Measurements from ENCODE around the gene RPRD1A.
"Not testable (repeated sequence)": the region's sequence is repeated elsewhere in the genome, so short reads cannot be mapped to it uniquely, and the experiment has no call there.

Gene RPRD1A

DNA sequence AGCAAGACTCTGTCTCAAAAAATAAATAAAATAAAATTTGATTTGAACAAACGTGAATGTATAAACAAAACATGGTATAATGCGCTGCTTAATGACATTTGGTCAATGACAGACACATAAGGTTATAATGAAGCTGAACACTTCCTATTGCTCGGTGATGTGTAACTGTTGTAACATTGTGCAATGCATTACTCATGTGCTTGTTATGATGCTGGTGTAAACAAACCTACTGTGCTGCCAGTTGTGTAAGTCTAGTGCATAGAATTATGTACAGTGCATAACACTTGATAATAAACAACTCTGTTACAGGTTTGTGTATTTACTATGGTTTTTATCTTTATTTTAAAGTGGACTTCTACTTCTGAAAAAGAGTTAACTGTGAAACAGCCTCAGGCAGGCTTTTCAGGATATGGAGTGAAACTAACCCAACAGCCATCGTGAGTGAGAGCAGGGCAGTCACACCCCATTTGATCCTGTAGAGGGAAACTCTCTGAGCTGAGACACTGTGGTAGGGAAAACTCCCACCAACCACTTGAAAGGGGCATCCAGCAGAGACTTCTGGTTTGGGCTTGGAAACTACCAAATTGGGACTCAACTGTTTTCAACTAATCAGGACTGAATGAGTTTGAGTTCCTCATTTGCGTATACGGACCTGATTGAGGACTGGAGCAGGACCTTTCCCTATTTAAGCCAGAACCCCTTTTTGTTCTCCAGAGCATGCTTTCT, 8.7 kb upstream of the RPRD1A start:
- DNase-seq, result no peak

GRCh38 chr18:36074435-36074834, 7.1 kb upstream of the RPRD1A start:
- no peak for DNase-seq

DNA sequence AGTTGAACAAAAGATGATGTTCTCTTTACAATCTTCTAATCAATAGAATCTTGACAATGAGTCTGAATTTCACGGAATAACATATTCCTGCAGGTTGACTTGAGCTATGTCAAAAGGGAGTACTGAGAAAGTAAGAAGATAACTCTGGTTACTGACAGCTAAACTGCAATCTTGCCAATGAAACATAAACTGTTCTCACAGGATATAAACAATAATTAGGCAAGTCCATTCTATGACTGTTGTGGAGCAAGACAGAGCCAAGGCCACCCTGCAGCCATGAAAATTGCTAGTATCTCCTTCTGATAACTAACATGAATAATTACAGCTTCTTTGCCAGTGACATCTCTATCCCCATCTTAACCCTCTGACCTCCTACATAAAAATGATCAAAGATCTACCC, 6.3 kb upstream of the RPRD1A start:
- no peak for DNase-seq

DNA sequence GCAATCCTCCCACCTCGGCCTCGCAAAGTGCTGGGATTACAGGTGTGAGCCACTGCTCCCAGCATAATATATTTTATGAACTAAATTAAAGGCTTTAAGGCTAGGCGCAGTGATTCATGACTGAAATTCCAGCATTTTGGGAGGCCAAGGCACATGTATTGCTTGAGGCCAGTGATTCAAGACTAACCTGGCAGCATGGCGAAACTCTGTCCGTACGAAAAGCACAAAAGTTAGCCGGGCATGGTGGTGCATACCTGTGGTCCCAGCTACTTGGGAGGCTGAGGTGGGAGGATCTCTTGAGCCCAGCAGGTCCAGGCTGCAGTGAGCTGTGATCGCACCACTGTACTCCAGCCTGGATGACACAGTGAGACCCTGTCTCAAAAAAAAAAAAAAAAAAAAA, 5.0 kb upstream of the RPRD1A start:
- DNase-seq, result not testable (repeated sequence)

- no peak for DNase-seq
Observed at GRCh38 chr18:36066686-36067054, 689 bp downstream of the RPRD1A start.

- DNase-seq, result no peak
Observed at GRCh38 chr18:36066001-36066400, 1.4 kb downstream of the RPRD1A start.

DNA sequence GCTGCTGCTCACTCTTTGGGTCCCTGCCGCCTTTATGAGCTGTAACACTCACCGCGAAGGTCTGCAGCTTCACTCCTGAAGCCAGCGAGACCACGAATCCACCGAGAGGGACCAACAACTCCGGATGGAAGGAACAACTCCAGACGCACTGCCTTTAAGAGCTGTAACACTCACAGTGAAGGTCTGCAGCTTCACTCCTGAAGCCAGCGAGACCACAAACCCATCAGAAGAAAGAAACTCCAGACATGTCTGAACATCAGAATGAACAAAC, 2.6 kb downstream of the RPRD1A start:
- not testable (repeated sequence) for DNase-seq

GRCh38 chr18:36064027-36064808, 3.1 kb downstream of the RPRD1A start:
- DNase-seq, result no peak

DNA sequence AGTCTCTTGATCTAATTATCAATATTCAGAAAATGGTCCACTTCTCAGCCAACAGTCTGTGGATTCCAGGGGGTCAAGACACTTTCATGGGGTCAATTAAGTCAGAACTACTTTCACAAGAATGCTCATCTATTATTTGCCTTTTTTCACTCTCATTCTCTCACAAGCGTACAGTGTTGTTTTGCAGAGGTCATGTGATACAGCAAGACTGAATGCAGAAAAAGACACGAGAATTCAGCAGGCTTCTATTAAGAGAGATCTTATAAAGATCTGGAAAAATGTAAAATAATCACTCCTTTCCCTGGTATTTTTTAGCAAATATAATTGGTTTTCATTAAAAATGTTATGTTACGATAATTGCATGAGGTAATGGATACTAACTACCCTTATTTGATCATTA, 8.7 kb downstream of the RPRD1A start:
- no peak for DNase-seq

DNA sequence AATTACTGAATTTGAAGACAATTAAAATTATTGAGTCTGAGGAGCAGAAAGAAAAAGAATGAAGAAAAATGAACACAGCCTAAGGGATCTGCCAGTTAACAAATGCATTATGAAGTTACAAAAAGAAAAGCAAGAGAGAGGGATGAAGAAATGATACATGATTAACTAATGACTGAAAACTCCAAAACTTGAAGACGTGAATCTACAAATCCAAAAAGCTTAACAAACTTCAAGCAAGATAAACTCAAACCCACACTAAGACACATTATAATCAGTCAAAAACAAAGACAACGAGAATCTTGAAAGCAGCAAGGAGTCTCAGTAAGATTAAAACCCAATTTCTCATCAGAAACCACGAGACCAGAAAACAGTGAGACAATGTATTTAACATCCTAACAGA, 15.6 kb downstream of the RPRD1A start:
- DNase-seq, result no peak

DNA sequence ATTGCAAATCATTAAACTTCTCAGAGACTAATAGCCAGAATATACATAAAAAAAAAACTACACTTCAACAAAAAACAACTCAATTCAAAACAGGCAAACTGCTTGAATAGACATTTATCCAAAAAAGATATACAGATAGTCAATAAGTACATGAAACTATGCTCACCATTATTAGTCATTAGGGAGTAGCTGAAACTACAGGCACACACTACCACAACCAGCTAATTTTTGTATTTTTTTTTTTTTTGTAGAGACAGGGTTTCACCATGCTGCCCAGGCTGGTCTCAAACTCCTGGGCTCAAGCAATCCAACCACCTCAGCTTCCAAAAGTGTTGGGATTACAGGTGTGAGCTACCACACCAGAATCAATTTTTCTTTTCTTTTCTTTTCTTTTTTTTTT, 16.9 kb downstream of the RPRD1A start:
- DNase-seq, result no peak

DNA sequence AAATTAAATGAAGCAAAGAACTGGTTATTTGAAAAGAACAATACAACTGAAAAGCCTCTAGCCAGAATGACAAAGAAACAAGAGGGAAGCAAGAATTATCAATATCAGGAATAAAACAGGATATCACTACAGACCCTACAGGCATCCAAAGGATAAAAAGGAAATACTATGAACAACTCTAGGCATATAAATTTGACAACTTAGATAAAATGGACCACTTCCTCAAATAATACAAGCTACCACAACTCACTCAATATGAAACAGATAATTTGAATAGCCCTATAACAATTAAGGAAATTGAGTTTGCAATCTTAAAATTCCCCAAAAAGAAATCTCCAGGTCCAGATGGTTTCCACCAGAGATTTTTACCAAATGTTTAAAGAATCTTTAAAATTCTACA, 19.8 kb downstream of the RPRD1A start:
- DNase-seq, result no peak

DNA sequence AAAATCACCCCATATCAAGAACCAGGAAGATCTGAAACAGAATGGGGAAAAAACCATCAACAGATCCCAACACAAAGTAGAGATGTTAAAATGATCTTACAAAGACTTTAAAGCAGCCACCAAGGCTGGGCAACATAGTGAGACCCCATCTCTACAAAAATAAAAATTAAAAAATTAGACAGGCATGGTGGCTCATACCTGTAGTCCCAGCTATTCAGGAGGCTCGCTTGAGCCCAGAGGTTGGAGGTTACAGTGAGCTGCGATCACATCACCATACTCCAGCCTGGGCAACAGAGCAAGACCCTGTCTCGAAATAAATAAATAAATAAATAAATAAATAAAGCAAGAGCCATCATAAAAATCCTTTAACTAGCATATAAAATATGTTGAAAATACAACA, 20.5 kb downstream of the RPRD1A start:
- no peak for DNase-seq

DNA sequence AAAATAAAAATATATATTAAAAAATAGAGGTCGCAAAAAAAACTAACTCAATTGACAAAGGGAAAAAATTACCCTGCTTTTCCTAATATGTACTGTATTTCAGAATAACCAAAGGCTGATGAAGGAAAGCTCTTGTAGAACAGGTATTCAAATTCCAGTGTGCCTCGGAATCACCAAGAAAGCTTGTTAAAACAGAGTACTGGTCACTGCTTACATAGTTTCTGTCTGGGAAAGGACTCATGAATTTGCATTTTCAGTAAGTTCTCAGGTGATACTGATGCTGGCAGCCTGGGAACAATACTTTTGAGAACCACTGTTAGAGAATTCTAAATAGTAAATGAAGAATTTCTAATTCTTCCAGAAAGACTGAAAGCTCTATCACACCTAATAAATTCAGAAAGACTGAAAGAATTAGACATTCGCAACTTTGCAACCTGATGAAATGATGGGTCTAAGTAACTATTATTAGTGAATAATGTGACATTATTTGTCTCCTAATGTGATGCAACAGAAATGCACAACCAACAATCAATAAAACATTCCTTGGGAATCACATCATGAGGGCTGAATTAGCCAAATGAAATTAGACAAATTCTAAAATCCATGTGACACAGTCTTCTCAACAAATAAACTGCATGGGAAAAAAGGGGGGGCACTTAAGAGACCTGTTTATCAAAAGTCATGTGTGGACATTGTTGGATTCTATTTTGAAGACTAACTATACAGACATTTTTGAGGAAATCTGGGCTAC, 21.9 kb downstream of the RPRD1A start:
- no peak for DNase-seq

DNA sequence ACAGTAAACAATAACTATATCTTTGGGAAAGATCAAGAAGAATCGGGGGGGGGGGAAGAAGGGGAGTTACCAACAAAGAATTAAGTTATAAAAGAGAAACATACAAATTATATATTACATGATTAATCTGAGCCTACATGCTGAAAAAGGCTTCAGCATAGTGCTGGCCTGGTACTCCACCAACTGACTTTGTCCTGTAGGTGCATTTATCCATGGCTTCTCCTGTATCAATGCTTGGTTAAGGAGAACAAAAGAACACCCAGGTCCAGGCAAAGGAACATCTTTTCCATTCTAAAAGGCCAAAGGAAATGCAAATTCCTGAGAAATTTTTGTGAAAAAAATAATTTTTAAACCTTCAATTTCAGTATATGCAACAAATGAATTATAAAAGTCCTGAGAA, 24.2 kb downstream of the RPRD1A start:
- no peak for DNase-seq

GRCh38 chr18:36041146-36041545, 26.2 kb downstream of the RPRD1A start:
- no peak for DNase-seq

GRCh38 chr18:36038102-36038663, 29.2 kb downstream of the RPRD1A start:
- no peak for DNase-seq

GRCh38 chr18:36035253-36035652, 32.1 kb downstream of the RPRD1A start:
- no peak for DNase-seq

DNA sequence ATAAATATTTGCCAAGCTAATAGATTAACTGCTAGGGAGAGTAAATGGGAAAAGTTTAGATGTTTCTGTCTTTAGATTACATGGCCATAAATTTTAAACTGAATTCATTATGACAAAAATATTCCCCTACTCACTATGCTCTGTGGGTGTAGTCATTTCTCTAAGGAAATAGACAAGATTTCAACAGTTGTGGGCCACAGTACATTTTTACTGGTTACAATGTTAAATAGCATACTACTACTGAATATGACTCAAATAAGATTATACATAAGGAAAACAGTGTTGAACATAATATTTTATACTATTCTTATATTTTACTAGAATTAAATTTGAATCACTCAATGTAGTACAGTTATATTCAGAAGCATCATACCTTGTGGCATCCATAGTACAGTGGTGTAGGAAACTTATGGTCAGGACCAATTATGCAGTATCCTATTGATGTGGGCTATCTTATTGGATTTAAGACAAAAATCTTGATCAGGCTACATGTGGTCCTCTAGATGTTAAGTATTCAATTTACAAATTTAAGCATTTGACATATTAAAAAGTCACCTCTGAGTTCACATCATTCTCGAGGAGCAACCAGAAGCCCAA, 33.0 kb downstream of the RPRD1A start:
- DNase-seq, result no peak

GRCh38 chr18:36031903-36032302, 35.5 kb downstream of the RPRD1A start:
- no peak for DNase-seq

- DNase-seq, result no peak
Observed at GRCh38 chr18:36031407-36031806, 36.0 kb downstream of the RPRD1A start.

DNA sequence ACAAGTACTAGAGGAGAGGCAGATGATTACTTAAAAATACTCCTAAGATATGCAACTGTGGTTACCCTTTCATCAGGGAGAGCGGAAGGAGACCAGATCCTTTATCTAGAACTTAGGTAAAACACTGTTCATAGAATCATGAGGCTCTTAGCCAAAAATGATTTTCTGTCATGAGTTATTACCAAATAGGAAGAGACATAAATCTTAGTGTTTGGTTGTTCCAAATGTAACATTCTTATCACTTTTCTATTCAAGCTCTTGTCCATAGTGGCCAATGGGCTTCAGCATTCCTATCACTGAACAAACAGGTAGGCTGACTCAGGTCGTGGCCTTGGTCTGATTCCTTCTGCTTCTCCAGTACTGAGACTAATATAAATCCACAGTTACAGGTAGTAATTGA, 38.5 kb downstream of the RPRD1A start:
- no peak for DNase-seq

DNA sequence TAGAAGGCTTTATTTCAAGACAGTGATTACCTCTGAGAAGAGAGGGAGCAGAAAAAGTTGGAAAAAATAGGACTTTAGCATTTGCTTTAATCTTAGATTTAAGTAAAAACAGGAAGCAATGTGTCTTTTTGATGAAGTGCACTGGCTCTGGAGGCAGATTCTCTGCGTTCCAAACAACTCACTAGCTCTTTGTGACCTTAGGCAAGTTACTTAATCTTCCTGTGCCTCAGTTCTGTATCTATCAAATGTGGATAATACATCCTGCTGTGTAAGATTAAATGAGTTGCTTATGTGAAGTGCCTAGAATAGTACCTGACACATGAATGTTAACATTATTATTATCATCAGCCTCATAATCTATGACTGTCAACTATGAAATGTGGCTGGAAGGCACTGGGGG, 42.3 kb downstream of the RPRD1A start:
- no peak for DNase-seq
